Vagina (tissue), 2 donors: Measurements from ENCODE around the gene ELMO3. TPM values are rescaled to one million over a fixed set of nuclear protein-coding genes. Genes with fewer than 3 reads are reported as not detected.

Experiments used
- DNase-seq, 2 donors: peaks; one replicate each; pipeline ENCODE4 v3.0.0-alpha.2; 2017; ENCODE audit errors: extremely low spot score in 2 of 2
- H3K27ac ChIP-seq: fragments of 200-600 bp; sonication (generic); one replicate; pipeline ENCODE4 v1.5.1; 2019
- H3K27me3 ChIP-seq: fragments of 200-600 bp; sonication (generic); one replicate; pipeline ENCODE4 v1.5.1; 2019
- H3K36me3 ChIP-seq, 2 donors: fragments of 200-600 bp; sonication (generic); one replicate each; pipeline ENCODE4 v1.5.1; 2017 to 2019
- H3K4me1 ChIP-seq: fragments of 200-600 bp; sonication (generic); one replicate; pipeline ENCODE4 v1.5.1; 2019
- H3K4me3 ChIP-seq, 2 donors: fragments of 200-600 bp; sonication (generic); 1 replicate in 1 of 2; 2 replicates in 1 of 2; pipeline ENCODE4 v1.5.1; 2016 to 2019
- H3K9me3 ChIP-seq: fragments of 200-600 bp; sonication (generic); one replicate; pipeline ENCODE4 v1.5.1; 2019
- POLR2A ChIP-seq, 2 donors: fragments of 450-650 bp; IDR thresholded peaks; one replicate each; pipeline ENCODE4 v1.6.1; 2017; ENCODE audit warnings: antibody characterized with exemption in 2 of 2, mild to moderate bottlenecking in 2 of 2, moderate library complexity in 2 of 2
- POLR2AphosphoS5 ChIP-seq, 2 donors: sonication (generic); formaldehyde crosslinking; IDR thresholded peaks; one replicate each; pipeline ENCODE4 v1.9.0; 2017; ENCODE audit warnings: antibody characterized with exemption in 2 of 2, mild to moderate bottlenecking in 2 of 2, low read depth in 1 of 2; ENCODE audit not compliant: insufficient read depth in 1 of 2
- intact Hi-C: fragments of 100-400 bp; cut with DNase I; formaldehyde crosslinking; loops from one replicate; pipeline ENCODE4 v1.15.1; 2023
- total RNA-seq: library from RNA; depleted of rRNA; stranded (reverse); fragments of >200 nt; gene quantifications from one replicate; pipeline ENCODE4 v1.2.3, GENCODE V29; 2016
- TF ChIP-seq, protein P1 (sequence below), 3 experiments: fragments of 450-650 bp in 2 of 3; fragments of 200-600 bp in 1 of 3; sonication (generic) in 1 of 3; IDR thresholded peaks; one replicate each; pipeline ENCODE4 v1.5.1; 2017 to 2019; ENCODE audit warnings: antibody characterized with exemption in 3 of 3, mild to moderate bottlenecking in 2 of 3, moderate library complexity in 2 of 3

ELMO3 gene
- total RNA-seq, 1 donor from 2014 or later: 21.6 TPM

DNA sequence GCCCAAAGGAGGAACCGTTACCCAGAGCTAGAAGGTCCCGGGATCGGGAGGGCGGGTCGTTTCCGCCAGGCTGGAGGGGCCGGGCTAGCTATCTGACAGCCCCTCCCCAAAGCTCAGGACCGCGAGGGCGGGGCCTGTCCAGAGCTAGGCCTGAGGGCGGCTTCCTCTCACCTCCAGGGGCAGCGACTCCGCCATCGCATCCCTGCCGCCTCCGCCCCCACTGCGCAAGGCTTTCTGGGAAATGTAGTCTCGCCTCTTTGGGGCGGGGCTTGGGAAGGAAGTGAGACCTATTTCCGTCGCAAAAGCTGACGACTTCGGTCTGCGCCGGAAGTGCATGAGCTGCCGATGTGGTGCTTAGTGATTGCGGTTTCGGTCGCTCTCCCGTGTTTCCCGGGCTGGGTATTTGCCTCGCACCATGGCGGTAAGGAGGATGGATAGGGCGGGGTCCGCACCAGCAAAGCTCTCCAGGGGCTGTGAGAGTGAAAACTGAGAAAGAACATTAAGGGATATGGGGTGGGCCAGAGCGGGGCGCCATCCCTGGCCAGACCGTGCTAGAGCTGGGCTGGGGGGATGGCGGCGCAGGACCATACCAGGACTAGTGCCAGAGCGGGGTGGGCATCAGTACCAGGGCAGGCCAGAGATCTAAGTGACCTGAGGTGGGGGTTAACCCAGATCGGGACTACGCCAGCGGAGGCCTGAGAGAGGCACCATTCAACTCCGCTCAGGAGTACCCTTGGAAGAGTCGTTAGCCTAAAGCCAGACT is 28.1 kb downstream of the ELMO3 start, which contains the start of gene TMEM208:
TSS of gene TMEM208 (plus strand) at position 327 of the 763 bp plus-strand sequence. CDS start at position 416, 89 bp downstream.
- intact Hi-C loops: no loop called here
- Histone ChIP-seq H3K27me3 (no peaks in the 10 kb centered on the region), H3K36me3 (peaks cover 0 to 38% of the 10 kb centered on the region in 2 donors)

DNA sequence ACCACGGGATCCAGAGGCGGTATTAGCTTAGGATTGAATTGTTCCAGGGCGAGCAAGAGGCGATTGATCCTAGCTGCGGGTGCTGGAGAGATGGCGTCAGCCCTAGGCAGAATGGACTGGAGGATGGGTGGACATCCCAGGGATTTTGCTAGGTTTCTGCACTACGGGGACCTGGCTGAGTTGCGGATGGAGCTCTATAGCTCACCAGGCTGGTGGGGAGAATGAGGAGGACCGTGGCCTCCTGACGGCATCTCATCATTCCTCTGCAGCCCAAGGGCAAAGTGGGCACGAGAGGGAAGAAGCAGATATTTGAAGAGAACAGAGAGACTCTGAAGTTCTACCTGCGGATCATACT is 28.6 kb downstream of the ELMO3 start:
- Histone ChIP-seq H3K9me3 (no peaks in the 10 kb centered on the region), H3K36me3 (peaks cover 0 to 38% of the 10 kb centered on the region in 2 donors), H3K27ac (peak overlapping the region; percentile 83), H3K4me1 (peaks cover 21% of the 10 kb centered on the region), H3K27me3 (no peaks in the 10 kb centered on the region), H3K4me3 (peak overlapping the region; percentile 96)
- no peak for TF ChIP-seq POLR2AphosphoS5 (IDR thresholded peaks at IDR 0.05; ENCODE audit: insufficient read depth in 1 of 2, low read depth in 1 of 2)
- no peak for TF ChIP-seq POLR2A (IDR thresholded peaks at IDR 0.05)
- TF ChIP-seq, protein P1, sequence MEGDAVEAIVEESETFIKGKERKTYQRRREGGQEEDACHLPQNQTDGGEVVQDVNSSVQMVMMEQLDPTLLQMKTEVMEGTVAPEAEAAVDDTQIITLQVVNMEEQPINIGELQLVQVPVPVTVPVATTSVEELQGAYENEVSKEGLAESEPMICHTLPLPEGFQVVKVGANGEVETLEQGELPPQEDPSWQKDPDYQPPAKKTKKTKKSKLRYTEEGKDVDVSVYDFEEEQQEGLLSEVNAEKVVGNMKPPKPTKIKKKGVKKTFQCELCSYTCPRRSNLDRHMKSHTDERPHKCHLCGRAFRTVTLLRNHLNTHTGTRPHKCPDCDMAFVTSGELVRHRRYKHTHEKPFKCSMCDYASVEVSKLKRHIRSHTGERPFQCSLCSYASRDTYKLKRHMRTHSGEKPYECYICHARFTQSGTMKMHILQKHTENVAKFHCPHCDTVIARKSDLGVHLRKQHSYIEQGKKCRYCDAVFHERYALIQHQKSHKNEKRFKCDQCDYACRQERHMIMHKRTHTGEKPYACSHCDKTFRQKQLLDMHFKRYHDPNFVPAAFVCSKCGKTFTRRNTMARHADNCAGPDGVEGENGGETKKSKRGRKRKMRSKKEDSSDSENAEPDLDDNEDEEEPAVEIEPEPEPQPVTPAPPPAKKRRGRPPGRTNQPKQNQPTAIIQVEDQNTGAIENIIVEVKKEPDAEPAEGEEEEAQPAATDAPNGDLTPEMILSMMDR (IDR thresholded peaks at IDR 0.05): no peak
- intact Hi-C loops: no loop called here
- DNase-seq: no peak

More for the DNA sequence above, 28.1 kb downstream of the ELMO3 start, which contains the start of gene TMEM208:
- H3K27ac ChIP-seq: peak within 1 kb of the TSS; percentile 83
- peak within 1 kb of the TSS; percentile 96 for H3K4me3 ChIP-seq
- peaks cover 21% of the 10 kb centered on the region for H3K4me1 ChIP-seq
- TF ChIP-seq POLR2A (IDR thresholded peaks at IDR 0.05) (peak in 1 of 2 donors; percentile 37), POLR2AphosphoS5 (IDR thresholded peaks at IDR 0.05; ENCODE audit: insufficient read depth in 1 of 2, low read depth in 1 of 2) (peak; percentile 97 to 100)
- TF ChIP-seq, protein P1 (IDR thresholded peaks at IDR 0.05): peak in 2 of 3 experiments; percentile 5 to 43
- H3K9me3 ChIP-seq: no peaks in the 10 kb centered on the region
- peak; percentile 98 to 99 for DNase-seq

DNA sequence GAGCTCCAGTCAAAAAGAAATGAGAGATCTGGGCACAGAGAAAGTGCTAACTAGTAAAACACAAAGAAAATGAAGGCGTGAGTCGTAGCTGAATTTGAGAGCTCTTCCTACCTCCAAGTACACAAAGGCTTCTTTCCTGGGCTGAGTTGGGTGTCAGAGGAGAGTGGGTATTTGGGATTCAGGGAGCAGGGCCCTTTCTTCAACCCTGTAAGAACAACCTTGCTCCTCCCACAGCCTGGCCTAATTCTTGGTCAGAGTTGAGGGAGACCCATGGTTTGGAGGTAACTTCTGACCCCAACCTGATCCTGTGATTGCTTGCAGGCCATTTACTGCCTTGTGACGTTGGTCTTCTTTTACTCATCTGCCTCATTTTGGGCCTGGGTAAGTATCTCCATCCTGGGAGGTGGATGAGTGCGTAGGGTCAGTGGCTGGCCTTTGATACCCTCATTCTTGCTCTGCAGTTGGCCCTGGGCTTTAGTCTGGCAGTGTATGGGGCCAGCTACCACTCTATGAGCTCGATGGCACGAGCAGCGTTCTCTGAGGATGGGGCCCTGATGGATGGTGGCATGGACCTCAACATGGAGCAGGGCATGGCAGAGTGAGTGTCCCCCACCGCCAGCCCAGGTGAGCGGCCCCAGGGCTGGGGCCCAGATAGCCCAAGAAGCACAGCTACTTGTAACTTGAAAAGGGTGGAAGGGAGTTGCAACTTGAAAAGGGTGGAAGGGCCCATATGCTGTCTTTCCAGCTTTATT is 29.3 kb downstream of the ELMO3 start:
- DNase-seq: no peak
- H3K36me3 ChIP-seq: peaks cover 0 to 39% of the 10 kb centered on the region in 2 donors
- no peak for TF ChIP-seq POLR2AphosphoS5 (IDR thresholded peaks at IDR 0.05; ENCODE audit: insufficient read depth in 1 of 2, low read depth in 1 of 2)
- TF ChIP-seq POLR2A (IDR thresholded peaks at IDR 0.05): no peak
- TF ChIP-seq, protein P1 (IDR thresholded peaks at IDR 0.05): no peak
- intact Hi-C loops: no loop called here
- H3K27me3 ChIP-seq: no peaks in the 10 kb centered on the region
- H3K9me3 ChIP-seq: no peaks in the 10 kb centered on the region
- no peak overlapping the region for H3K27ac ChIP-seq
- peak overlapping the region in 1 of 2 donors; percentile 96 for H3K4me3 ChIP-seq
- peaks cover 21% of the 10 kb centered on the region for H3K4me1 ChIP-seq

DNA sequence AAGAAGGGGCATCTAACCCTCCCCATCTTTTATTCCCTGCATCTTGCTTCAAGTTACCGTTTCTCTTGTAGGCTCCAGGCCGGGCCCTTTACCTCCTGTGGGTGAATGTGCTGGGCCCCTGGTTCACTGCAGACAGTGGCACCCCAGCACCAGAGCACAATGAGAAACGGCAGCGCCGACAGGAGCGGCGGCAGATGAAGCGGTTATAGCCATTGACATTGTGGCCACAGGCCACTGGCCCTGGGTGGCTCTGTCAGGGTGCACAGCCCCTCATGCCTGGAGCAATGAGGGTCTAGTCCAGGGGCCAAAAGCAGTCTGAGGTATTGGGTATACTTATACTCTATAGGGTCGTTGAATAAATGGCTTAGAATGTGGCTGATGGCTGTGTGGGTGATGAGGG is 30.0 kb downstream of the ELMO3 start:
- H3K4me1 ChIP-seq: peaks cover 21% of the 10 kb centered on the region
- TF ChIP-seq, protein P1 (IDR thresholded peaks at IDR 0.05): no peak
- no peak for TF ChIP-seq POLR2AphosphoS5 (IDR thresholded peaks at IDR 0.05; ENCODE audit: insufficient read depth in 1 of 2, low read depth in 1 of 2)
- TF ChIP-seq POLR2A (IDR thresholded peaks at IDR 0.05): no peak
- no peaks in the 10 kb centered on the region for H3K27me3 ChIP-seq
- H3K9me3 ChIP-seq: no peaks in the 10 kb centered on the region
- peaks cover 0 to 46% of the 10 kb centered on the region in 2 donors for H3K36me3 ChIP-seq
- H3K4me3 ChIP-seq: no peak overlapping the region
- no peak overlapping the region for H3K27ac ChIP-seq
- no peak for DNase-seq
- intact Hi-C loops: no loop called here
